H1 (cell line): ENCODE results near the gene KRTAP20-4. TPM values are rescaled to one million over a fixed set of nuclear protein-coding genes. Genes with fewer than 3 reads are reported as not detected.

Source experiments
- CHD1 ChIP-seq: IDR thresholded peaks from 2 replicates; pipeline ENCODE4 v1.6.1; 2012; ENCODE audit warnings: low read depth, low read length, improper control_type of control experiment
- GTF2F1 ChIP-seq: IDR thresholded peaks from 2 replicates; pipeline ENCODE4 v1.6.1; 2012; ENCODE audit warnings: low read depth, low read length, improper control_type of control experiment, borderline replicate concordance
- POU5F1 ChIP-seq: IDR thresholded peaks from 2 replicates; pipeline ENCODE4 v1.6.1; 2011; ENCODE audit warnings: low read depth, mild to moderate bottlenecking, low read length, moderate library complexity
- polyA plus RNA-seq, 7 experiments: library from polyadenylated mRNA; depleted of rRNA in 3 of 7; stranded (reverse) in 5 of 7; unstranded in 2 of 7; fragments of >200 nt in 5 of 7; fragments of 200-250 nt in 2 of 7; gene quantifications; 1 replicate in 5 of 7; 2 replicates in 1 of 7; 4 replicates in 1 of 7; pipeline versions ENCODE4 v1.2.1 to v1.2.3, GENCODE V29; 2011 to 2013; ENCODE audit warnings: missing spikeins in 2 of 7, mixed read lengths in 2 of 7
- small RNA-seq: library from polyadenylated mRNA; stranded (forward); fragments of <200 nt; extraction: miRNeasy Mini kit (QIAGEN cat#:217004); gene quantifications from one replicate; pipeline ENCODE3, GENCODE V24; 2013; ENCODE audit not compliant: insufficient read depth
- total RNA-seq: library from RNA; stranded (reverse); fragmentation: NEBNext Ultra II Directional; extraction: Animal tissue kit (Norgen Biotek cat#: 25700); gene quantifications from 2 replicates; pipeline ENCODE4 v1.2.1, GENCODE V29; 2021

The KRTAP20-4 gene
- total and polyA plus RNA-seq, 2 of the 8 experiments (the other 6 are each of a cell fraction or from before 2014, with no cell fraction given), result not detected

DNA sequence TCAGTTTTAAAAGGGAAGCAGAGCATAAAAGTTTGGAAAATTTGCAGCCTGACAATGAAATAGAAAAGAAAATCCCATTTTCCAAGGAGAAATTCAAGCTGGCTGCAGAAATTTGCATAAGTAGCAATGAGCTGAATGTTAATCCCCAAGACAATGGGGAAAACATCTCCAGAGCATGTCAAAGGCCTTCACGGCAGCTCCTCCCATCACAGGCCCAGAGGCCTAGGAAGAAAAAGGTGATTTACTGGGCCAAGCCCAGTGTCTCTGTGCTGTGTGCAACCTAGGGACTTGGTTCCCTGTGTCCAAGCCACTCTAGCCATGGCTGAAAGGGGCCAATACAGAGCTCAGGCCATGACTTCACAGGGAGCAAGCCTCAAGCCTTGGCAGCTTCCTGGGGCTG is 48.3 kb downstream of the KRTAP20-4 start (continued):
- no peak for TF ChIP-seq POU5F1
- TF ChIP-seq GTF2F1, result no peak
- no peak for TF ChIP-seq CHD1

Small RNAs within 50 kb of the gene (small RNA-seq; reads per million reads assigned to genes)
- gene KRTAP20-1 (not detected), gene KRTAP20-3 (not detected), gene KRTAP20-4 (not detected), gene KRTAP22-1 (not detected), gene KRTAP22-2 (not detected)

Other genes with a start within 250 kb of the KRTAP20-4 start
- not detected in 2 replicates for gene KRTAP13-2, start 248.4 kb upstream of the KRTAP20-4 start, total RNA-seq
- gene KRTAP13-2, start 248.4 kb upstream of the KRTAP20-4 start, polyA plus RNA-seq (2011; rRNA removed), result not detected in 2 replicates
- gene KRTAP13-1, start 224.6 kb upstream of the KRTAP20-4 start, total RNA-seq, result not detected in 2 replicates
- gene KRTAP13-1, start 224.6 kb upstream of the KRTAP20-4 start, polyA plus RNA-seq (2011; rRNA removed), result not detected in 2 replicates
- gene KRTAP13-3, start 194.7 kb upstream of the KRTAP20-4 start, total RNA-seq, result not detected in 2 replicates
- gene KRTAP13-3, start 194.7 kb upstream of the KRTAP20-4 start, polyA plus RNA-seq (2011; rRNA removed), result not detected in 2 replicates
- gene KRTAP13-4, start 190.4 kb upstream of the KRTAP20-4 start, total RNA-seq, result 0.42 TPM in 1 of 2 replicates, not detected in the other
- gene KRTAP13-4, start 190.4 kb upstream of the KRTAP20-4 start, polyA plus RNA-seq (2011; rRNA removed), result 0.64 and 1.2 TPM in 2 replicates
- not detected in 2 replicates for gene KRTAP15-1, start 180.4 kb upstream of the KRTAP20-4 start, total RNA-seq
- gene KRTAP15-1, start 180.4 kb upstream of the KRTAP20-4 start, polyA plus RNA-seq (2011; rRNA removed), result not detected in 2 replicates
- not detected in 2 replicates for gene KRTAP19-1, start 140.3 kb upstream of the KRTAP20-4 start, total RNA-seq
- gene KRTAP19-1, start 140.3 kb upstream of the KRTAP20-4 start, polyA plus RNA-seq (2011; rRNA removed), result not detected in 2 replicates
- not detected in 2 replicates for gene KRTAP19-2, start 133.2 kb upstream of the KRTAP20-4 start, total RNA-seq
- gene KRTAP19-2, start 133.2 kb upstream of the KRTAP20-4 start, polyA plus RNA-seq (2011; rRNA removed), result not detected in 2 replicates
- gene KRTAP19-3, start 128.6 kb upstream of the KRTAP20-4 start, total RNA-seq, result not detected in 2 replicates
- not detected in 2 replicates for gene KRTAP19-3, start 128.6 kb upstream of the KRTAP20-4 start, polyA plus RNA-seq (2011; rRNA removed)
- not detected in 2 replicates for gene KRTAP19-4, start 123.5 kb upstream of the KRTAP20-4 start, total RNA-seq
- gene KRTAP19-4, start 123.5 kb upstream of the KRTAP20-4 start, polyA plus RNA-seq (2011; rRNA removed), result not detected in 2 replicates
- not detected in 2 replicates for gene KRTAP19-5, start 118.5 kb upstream of the KRTAP20-4 start, total RNA-seq
- not detected in 2 replicates for gene KRTAP19-5, start 118.5 kb upstream of the KRTAP20-4 start, polyA plus RNA-seq (2011; rRNA removed)
- gene KRTAP19-6, start 78.8 kb upstream of the KRTAP20-4 start, total RNA-seq, result not detected in 2 replicates
- not detected in 2 replicates for gene KRTAP19-6, start 78.8 kb upstream of the KRTAP20-4 start, polyA plus RNA-seq (2011; rRNA removed)
- gene KRTAP19-7, start 59.3 kb upstream of the KRTAP20-4 start, total RNA-seq, result not detected in 2 replicates
- not detected in 2 replicates for gene KRTAP19-7, start 59.3 kb upstream of the KRTAP20-4 start, polyA plus RNA-seq (2011; rRNA removed)
- not detected in 2 replicates for gene KRTAP22-2, start 30.2 kb upstream of the KRTAP20-4 start, total RNA-seq
- gene KRTAP22-2, start 30.2 kb upstream of the KRTAP20-4 start, polyA plus RNA-seq (2011; rRNA removed), result not detected in 2 replicates
- gene KRTAP6-3, start 28.2 kb upstream of the KRTAP20-4 start, total RNA-seq, result not detected in 2 replicates
- not detected in 2 replicates for gene KRTAP6-3, start 28.2 kb upstream of the KRTAP20-4 start, polyA plus RNA-seq (2011; rRNA removed)
- not detected in 2 replicates for gene KRTAP6-2, start 21.7 kb upstream of the KRTAP20-4 start, total RNA-seq
- not detected in 2 replicates for gene KRTAP6-2, start 21.7 kb upstream of the KRTAP20-4 start, polyA plus RNA-seq (2011; rRNA removed)
- gene KRTAP22-1, start 19.5 kb upstream of the KRTAP20-4 start, total RNA-seq, result not detected in 2 replicates
- gene KRTAP22-1, start 19.5 kb upstream of the KRTAP20-4 start, polyA plus RNA-seq (2011; rRNA removed), result not detected in 2 replicates
- not detected in 2 replicates for gene KRTAP6-1, start 6.7 kb upstream of the KRTAP20-4 start, total RNA-seq
- not detected in 2 replicates for gene KRTAP6-1, start 6.7 kb upstream of the KRTAP20-4 start, polyA plus RNA-seq (2011; rRNA removed)
- not detected in 2 replicates for gene KRTAP20-1, start 4.2 kb upstream of the KRTAP20-4 start, total RNA-seq
- not detected in 2 replicates for gene KRTAP20-1, start 4.2 kb upstream of the KRTAP20-4 start, polyA plus RNA-seq (2011; rRNA removed)
- gene KRTAP20-2, start 14.6 kb downstream of the KRTAP20-4 start, total RNA-seq, result not detected in 2 replicates
- gene KRTAP20-2, start 14.6 kb downstream of the KRTAP20-4 start, polyA plus RNA-seq (2011; rRNA removed), result not detected in 2 replicates
- gene KRTAP20-3, start 22.2 kb downstream of the KRTAP20-4 start, total RNA-seq, result not detected in 2 replicates
- gene KRTAP20-3, start 22.2 kb downstream of the KRTAP20-4 start, polyA plus RNA-seq (2011; rRNA removed), result not detected in 2 replicates
- gene KRTAP21-3, start 98.2 kb downstream of the KRTAP20-4 start, total RNA-seq, result not detected in 2 replicates
- not detected in 2 replicates for gene KRTAP21-3, start 98.2 kb downstream of the KRTAP20-4 start, polyA plus RNA-seq (2011; rRNA removed)
- gene KRTAP21-2, start 126.6 kb downstream of the KRTAP20-4 start, total RNA-seq, result not detected in 2 replicates
- gene KRTAP21-2, start 126.6 kb downstream of the KRTAP20-4 start, polyA plus RNA-seq (2011; rRNA removed), result not detected in 2 replicates
- not detected in 2 replicates for gene KRTAP21-1, start 134.8 kb downstream of the KRTAP20-4 start, total RNA-seq
- gene KRTAP21-1, start 134.8 kb downstream of the KRTAP20-4 start, polyA plus RNA-seq (2011; rRNA removed), result not detected in 2 replicates
- gene KRTAP8-1, start 192.6 kb downstream of the KRTAP20-4 start, total RNA-seq, result not detected in 2 replicates
- gene KRTAP8-1, start 192.6 kb downstream of the KRTAP20-4 start, polyA plus RNA-seq (2011; rRNA removed), result not detected in 2 replicates
- not detected in 2 replicates for gene KRTAP7-1, start 209.1 kb downstream of the KRTAP20-4 start, total RNA-seq
- not detected in 2 replicates for gene KRTAP7-1, start 209.1 kb downstream of the KRTAP20-4 start, polyA plus RNA-seq (2011; rRNA removed)